Neural progenitor cell (in vitro differentiated cells): ENCODE measurements around the gene KLHL35. TPM values are rescaled to one million over a fixed set of nuclear protein-coding genes. Genes with fewer than 3 reads are reported as not detected.
A peak's percentile ranks its signal among the peaks of the same experiment; 100 is the strongest.

Source experiments
- DNase-seq: peaks from one replicate; pipeline ENCODE4 v3.0.0-alpha.2; 2016; ENCODE audit warnings: low spot score
- H2AFZ ChIP-seq: fragments of 200-600 bp; sonication (generic); replicated peaks from 2 replicates; pipeline ENCODE4 v1.6.1; 2016; ENCODE audit warnings: antibody characterized with exemption
- H3F3A ChIP-seq: fragments of 200-600 bp; sonication (generic); 2 replicates; pipeline ENCODE4 v1.6.1; 2016; ENCODE audit warnings: antibody characterized with exemption, low read depth
- H3K27ac ChIP-seq: fragments of 200-600 bp; sonication (generic); 2 replicates; pipeline ENCODE4 v1.5.1; 2016; ENCODE audit warnings: mild to moderate bottlenecking
- H3K27me3 ChIP-seq: fragments of 200-600 bp; sonication (generic); 2 replicates; pipeline ENCODE4 v1.6.1; 2016; ENCODE audit warnings: mild to moderate bottlenecking, moderate library complexity
- H3K36me3 ChIP-seq: fragments of 200-600 bp; sonication (generic); 2 replicates; pipeline ENCODE4 v1.5.1; 2016
- H3K4me1 ChIP-seq: fragments of 200-600 bp; sonication (generic); 2 replicates; pipeline ENCODE4 v1.6.1; 2016; ENCODE audit warnings: mixed run types
- H3K4me2 ChIP-seq: fragments of 200-600 bp; sonication (generic); 2 replicates; pipeline ENCODE4 v1.6.1; 2016
- H3K4me3 ChIP-seq: fragments of 200-600 bp; sonication (generic); 2 replicates; pipeline ENCODE4 v1.5.1; 2016
- H3K79me2 ChIP-seq: fragments of 200-600 bp; sonication (generic); 2 replicates; pipeline ENCODE4 v1.6.1; 2016; ENCODE audit warnings: low read depth
- H3K9ac ChIP-seq: fragments of 200-600 bp; sonication (generic); 2 replicates; pipeline ENCODE4 v1.6.1; 2016
- H3K9me3 ChIP-seq: fragments of 200-600 bp; sonication (generic); 2 replicates; pipeline ENCODE4 v1.5.1; 2016; ENCODE audit warnings: low read depth
- H4K20me1 ChIP-seq: fragments of 200-600 bp; sonication (generic); 2 replicates; pipeline ENCODE4 v1.6.1; 2016; ENCODE audit warnings: low read depth
- H3K27ac Mint-ChIP-seq: 3 replicates; pipeline ENCODE4 v1.8.0; 2021; ENCODE audit warnings: mixed read lengths
- H3K27me3 Mint-ChIP-seq: 2 replicates; pipeline ENCODE4 v1.8.0; 2022; ENCODE audit warnings: low read depth, mild to moderate bottlenecking, inconsistent platforms, moderate library complexity, mixed read lengths; ENCODE audit not compliant: insufficient read depth
- H3K36me3 Mint-ChIP-seq: 3 replicates; pipeline ENCODE4 v1.8.0; 2021; ENCODE audit warnings: mixed read lengths
- H3K4me1 Mint-ChIP-seq: 3 replicates; pipeline ENCODE4 v1.8.0; 2021; ENCODE audit warnings: mixed read lengths
- H3K4me3 Mint-ChIP-seq: 3 replicates; pipeline ENCODE4 v1.8.0; 2021; ENCODE audit warnings: mild to moderate bottlenecking, moderate library complexity, mixed read lengths
- H3K9me3 Mint-ChIP-seq: 3 replicates; pipeline ENCODE4 v1.8.0; 2020; ENCODE audit warnings: mixed read lengths
- EZH2 ChIP-seq: fragments of 200-600 bp; sonication (generic); IDR thresholded peaks from 2 replicates; pipeline ENCODE4 v1.6.1; 2017; ENCODE audit warnings: antibody characterized with exemption, mild to moderate bottlenecking, moderate library complexity
- EZH2phosphoT487 ChIP-seq: fragments of 200-600 bp; sonication (generic); IDR thresholded peaks from 2 replicates; pipeline ENCODE4 v1.6.1; 2017; ENCODE audit warnings: antibody characterized with exemption
- total RNA-seq: library from RNA; depleted of rRNA; stranded (reverse); fragments of >200 nt; gene quantifications from 2 replicates; pipeline ENCODE4 v1.2.3, GENCODE V29; 2015; ENCODE audit warnings: low replicate concordance
- TF ChIP-seq, protein P1 (sequence below): fragments of 200-600 bp; sonication (generic); IDR thresholded peaks from 2 replicates; pipeline ENCODE4 v1.5.1; 2017; ENCODE audit warnings: antibody characterized with exemption, mild to moderate bottlenecking

The KLHL35 gene
- total RNA-seq, 1 donor from 2014 or later = 1.2 TPM

DNA sequence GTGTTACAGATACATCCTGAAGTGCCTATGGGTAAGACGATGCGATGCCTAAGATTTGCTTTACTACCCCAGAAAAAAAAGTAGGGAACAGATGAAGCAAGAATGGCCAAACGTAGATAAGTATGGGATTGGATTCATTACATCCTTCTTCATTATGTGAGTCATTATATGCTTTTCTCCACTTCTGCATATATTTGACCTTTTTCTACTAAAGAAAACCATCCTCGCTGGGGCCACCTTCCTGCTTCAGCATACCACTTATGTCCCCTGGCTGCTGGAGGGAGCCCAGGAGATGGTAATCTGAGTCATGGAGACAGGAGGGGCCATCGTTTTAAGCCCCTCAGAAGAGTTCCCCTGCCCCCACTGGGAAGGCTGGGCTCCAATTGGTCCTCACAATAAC, 14.4 kb upstream of the KLHL35 start:
- Histone ChIP-seq H3K9ac (no peak overlapping the region), H3K79me2 (no peaks in the 10 kb centered on the region), H3K4me1 (no peaks in the 10 kb centered on the region), H3K9me3 (no peaks in the 10 kb centered on the region), H3F3A (peaks cover 3% of the 10 kb centered on the region), H4K20me1 (no peaks in the 10 kb centered on the region), H3K4me2 (no peak overlapping the region), H3K4me3 (no peak overlapping the region), H3K27me3 (no peaks in the 10 kb centered on the region), H3K36me3 (no peaks in the 10 kb centered on the region), H3K27ac (no peak overlapping the region), H2AFZ (no peak overlapping the region)
- Mint-ChIP-seq H3K27ac (no peak overlapping the region), H3K4me1 (peaks cover 6% of the 10 kb centered on the region), H3K27me3 (no peaks in the 10 kb centered on the region), H3K4me3 (no peak overlapping the region), H3K36me3 (no peaks in the 10 kb centered on the region), H3K9me3 (no peaks in the 10 kb centered on the region)
- no peak for DNase-seq
- TF ChIP-seq, protein P1, sequence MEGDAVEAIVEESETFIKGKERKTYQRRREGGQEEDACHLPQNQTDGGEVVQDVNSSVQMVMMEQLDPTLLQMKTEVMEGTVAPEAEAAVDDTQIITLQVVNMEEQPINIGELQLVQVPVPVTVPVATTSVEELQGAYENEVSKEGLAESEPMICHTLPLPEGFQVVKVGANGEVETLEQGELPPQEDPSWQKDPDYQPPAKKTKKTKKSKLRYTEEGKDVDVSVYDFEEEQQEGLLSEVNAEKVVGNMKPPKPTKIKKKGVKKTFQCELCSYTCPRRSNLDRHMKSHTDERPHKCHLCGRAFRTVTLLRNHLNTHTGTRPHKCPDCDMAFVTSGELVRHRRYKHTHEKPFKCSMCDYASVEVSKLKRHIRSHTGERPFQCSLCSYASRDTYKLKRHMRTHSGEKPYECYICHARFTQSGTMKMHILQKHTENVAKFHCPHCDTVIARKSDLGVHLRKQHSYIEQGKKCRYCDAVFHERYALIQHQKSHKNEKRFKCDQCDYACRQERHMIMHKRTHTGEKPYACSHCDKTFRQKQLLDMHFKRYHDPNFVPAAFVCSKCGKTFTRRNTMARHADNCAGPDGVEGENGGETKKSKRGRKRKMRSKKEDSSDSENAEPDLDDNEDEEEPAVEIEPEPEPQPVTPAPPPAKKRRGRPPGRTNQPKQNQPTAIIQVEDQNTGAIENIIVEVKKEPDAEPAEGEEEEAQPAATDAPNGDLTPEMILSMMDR = no peak
- no peak for TF ChIP-seq EZH2phosphoT487
- TF ChIP-seq EZH2 = no peak

DNA sequence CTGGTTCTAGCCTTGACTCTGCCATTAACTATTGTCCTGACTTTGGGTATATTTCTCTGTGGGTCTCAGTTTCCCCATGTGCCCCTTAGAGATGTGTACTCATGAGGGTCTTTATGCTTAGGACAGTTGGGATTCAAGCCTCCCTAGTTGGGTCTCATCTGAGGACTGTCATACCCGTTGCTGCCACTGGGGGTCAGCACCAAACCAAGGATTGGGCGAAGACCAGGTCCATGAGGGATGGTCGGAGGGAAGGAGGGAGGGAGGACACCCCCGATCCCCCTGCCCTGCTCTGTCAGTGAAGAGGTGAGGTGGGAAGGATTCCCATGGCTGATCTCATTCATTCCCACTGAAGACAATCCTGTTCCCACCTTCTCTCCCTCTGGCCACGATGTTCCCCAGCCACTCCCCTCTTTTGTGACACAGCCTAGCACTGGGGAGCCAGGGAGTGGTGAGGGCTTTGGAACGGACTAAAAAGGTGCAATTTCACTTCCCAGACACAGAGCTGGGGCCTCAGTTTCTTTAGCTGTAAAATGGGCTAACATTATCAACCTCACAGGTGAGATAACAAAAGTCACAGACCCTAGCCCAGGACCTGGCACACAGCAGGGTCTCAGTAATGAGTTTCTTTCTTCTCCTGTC, 12.4 kb upstream of the KLHL35 start:
- Histone ChIP-seq H3F3A (no peaks in the 10 kb centered on the region), H2AFZ (no peak overlapping the region), H3K4me1 (no peaks in the 10 kb centered on the region), H3K27me3 (no peaks in the 10 kb centered on the region), H3K9me3 (no peaks in the 10 kb centered on the region), H4K20me1 (no peaks in the 10 kb centered on the region), H3K27ac (no peak overlapping the region), H3K36me3 (no peaks in the 10 kb centered on the region), H3K9ac (no peak overlapping the region), H3K4me3 (no peak overlapping the region), H3K4me2 (no peak overlapping the region), H3K79me2 (no peaks in the 10 kb centered on the region)
- TF ChIP-seq, protein P1 = peak; percentile 96
- no peak for TF ChIP-seq EZH2
- no peak for TF ChIP-seq EZH2phosphoT487
- H3K36me3 Mint-ChIP-seq = no peaks in the 10 kb centered on the region
- peak; percentile 85 for DNase-seq
- H3K4me3 Mint-ChIP-seq = no peak overlapping the region
- no peak overlapping the region for H3K27ac Mint-ChIP-seq
- H3K9me3 Mint-ChIP-seq = no peaks in the 10 kb centered on the region
- peaks cover 6% of the 10 kb centered on the region for H3K4me1 Mint-ChIP-seq
- H3K27me3 Mint-ChIP-seq = peaks cover 2% of the 10 kb centered on the region

DNA sequence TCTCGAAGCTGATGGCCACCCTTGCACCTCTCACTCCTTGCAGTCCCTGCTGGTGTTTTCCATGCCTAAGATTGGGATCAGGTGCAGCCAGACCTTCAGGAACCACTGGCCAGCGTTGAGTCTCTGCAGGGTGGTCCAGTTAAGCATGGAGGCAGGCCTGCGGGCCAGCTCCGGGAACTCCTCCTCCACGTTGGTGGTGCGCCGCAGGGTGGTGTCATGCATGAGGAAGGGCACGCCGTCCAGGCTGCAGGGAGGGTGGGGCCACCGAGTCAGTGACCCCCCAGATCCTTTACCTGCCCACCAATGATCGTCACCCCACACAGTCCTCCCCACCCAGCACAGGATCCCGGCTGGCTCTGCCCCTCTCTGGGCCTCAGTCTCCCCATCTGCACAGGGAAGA, 10.0 kb upstream of the KLHL35 start:
- Histone ChIP-seq H3K36me3 (no peaks in the 10 kb centered on the region), H3K27me3 (no peaks in the 10 kb centered on the region), H3K4me2 (no peak overlapping the region), H3K9ac (no peak overlapping the region), H2AFZ (no peak overlapping the region), H3K4me1 (no peaks in the 10 kb centered on the region), H4K20me1 (no peaks in the 10 kb centered on the region), H3K9me3 (no peaks in the 10 kb centered on the region), H3K27ac (no peak overlapping the region), H3K79me2 (no peaks in the 10 kb centered on the region), H3F3A (no peaks in the 10 kb centered on the region), H3K4me3 (no peak overlapping the region)
- H3K4me1 Mint-ChIP-seq = peaks cover 6% of the 10 kb centered on the region
- H3K36me3 Mint-ChIP-seq = no peaks in the 10 kb centered on the region
- DNase-seq = no peak
- H3K4me3 Mint-ChIP-seq = no peak overlapping the region
- peaks cover 5% of the 10 kb centered on the region for H3K27me3 Mint-ChIP-seq
- no peak overlapping the region for H3K27ac Mint-ChIP-seq
- H3K9me3 Mint-ChIP-seq = no peaks in the 10 kb centered on the region
- TF ChIP-seq EZH2 (no peak), EZH2phosphoT487 (no peak)
- TF ChIP-seq, protein P1 = no peak
